GM12878 (cell line): ENCODE data around the gene PRRC1.

ENCODE experiments used
- EP300 ChIP-seq, 2 experiments: fragments of 150-350 bp in 1 of 2; IDR thresholded peaks; 2 replicates each; pipeline ENCODE4 v1.6.1; 2011 to 2012; ENCODE audit warnings: low read depth in 2 of 2, low read length in 2 of 2, borderline replicate concordance in 1 of 2, improper control_type of control experiment in 1 of 2, inconsistent platforms in 1 of 2; ENCODE audit not compliant: control insufficient read depth in 1 of 2
- NRF1 ChIP-seq: conservative IDR thresholded peaks from 2 replicates; pipeline ENCODE4 v1.6.1; 2011; ENCODE audit warnings: mild to moderate bottlenecking, low read depth, low read length, improper control_type of control experiment
- YBX1 ChIP-seq: fragments of 450-650 bp; IDR thresholded peaks from 2 replicates; pipeline ENCODE4 v1.6.1; 2016; ENCODE audit warnings: antibody characterized with exemption
- YY1 ChIP-seq: IDR thresholded peaks from 2 replicates; pipeline ENCODE4 v1.6.1; 2011; ENCODE audit warnings: low read depth, mild to moderate bottlenecking, low read length

- TF ChIP-seq YY1 (no peak), YBX1 (no peak), EP300 (IDR thresholded peaks at IDR 0.05; ENCODE audit: borderline replicate concordance in 1 of 2, control insufficient read depth in 1 of 2, low read depth in 2 of 2, low read length in 2 of 2) (no peak), NRF1 (no peak)
These were observed 34.1 kb downstream of the PRRC1 start for GRCh38 chr5:127551410-127552041.
